Hepatocyte (in vitro differentiated cells): ENCODE results near the gene RMP24.
"Not testable (repeated sequence)": the region's sequence is repeated elsewhere in the genome, so short reads cannot be mapped to it uniquely, and the experiment has no call there.

Source experiments
- DNase-seq: peaks from one replicate; pipeline ENCODE4 v3.0.0-alpha.2; 2016; ENCODE audit warnings: low spot score
- H2AFZ ChIP-seq: fragments of 200-600 bp; sonication (generic); 2 replicates; pipeline ENCODE4 v1.6.0; 2016; ENCODE audit warnings: antibody characterized with exemption, mild to moderate bottlenecking
- H3K27ac ChIP-seq: fragments of 200-600 bp; sonication (generic); 2 replicates; pipeline ENCODE4 v1.5.1; 2016; ENCODE audit warnings: mild to moderate bottlenecking
- H3K27me3 ChIP-seq: fragments of 200-600 bp; sonication (generic); 2 replicates; pipeline ENCODE4 v1.6.1; 2016
- H3K36me3 ChIP-seq: fragments of 200-600 bp; sonication (generic); replicated peaks from 2 replicates; pipeline ENCODE4 v1.5.1; 2016; ENCODE audit warnings: low read depth; ENCODE audit not compliant: insufficient read depth
- H3K4me1 ChIP-seq: fragments of 200-600 bp; sonication (generic); 2 replicates; pipeline ENCODE4 v1.5.1; 2016; ENCODE audit warnings: mild to moderate bottlenecking, moderate library complexity; ENCODE audit not compliant: insufficient read depth
- H3K4me2 ChIP-seq: fragments of 200-600 bp; sonication (generic); 2 replicates; pipeline ENCODE4 v1.6.0; 2016
- H3K4me3 ChIP-seq: fragments of 200-600 bp; sonication (generic); 2 replicates; pipeline ENCODE4 v1.5.1; 2016; ENCODE audit warnings: mild to moderate bottlenecking
- H3K79me2 ChIP-seq: fragments of 200-600 bp; sonication (generic); 2 replicates; pipeline ENCODE4 v1.6.0; 2017; ENCODE audit warnings: mild to moderate bottlenecking
- H3K9me2 ChIP-seq: fragments of 200-600 bp; sonication (generic); replicated peaks from 2 replicates; pipeline ENCODE4 v1.6.0; 2017; ENCODE audit warnings: mild to moderate bottlenecking; ENCODE audit not compliant: insufficient read depth
- H3K9me3 ChIP-seq: fragments of 200-600 bp; sonication (generic); 2 replicates; pipeline ENCODE4 v1.5.1; 2016; ENCODE audit warnings: low read depth, mild to moderate bottlenecking
- H4K20me1 ChIP-seq: fragments of 200-600 bp; sonication (generic); 2 replicates; pipeline ENCODE4 v1.6.0; 2016; ENCODE audit warnings: mild to moderate bottlenecking; ENCODE audit not compliant: insufficient read depth, poor library complexity, severe bottlenecking
- CTCF ChIP-seq: fragments of 200-600 bp; sonication (generic); IDR thresholded peaks from 2 replicates; pipeline ENCODE4 v1.5.1; 2016; ENCODE audit warnings: antibody characterized with exemption, mild to moderate bottlenecking; ENCODE audit not compliant: poor library complexity
- EZH2 ChIP-seq: fragments of 200-600 bp; sonication (generic); IDR thresholded peaks from 2 replicates; pipeline ENCODE4 v1.6.1; 2016; ENCODE audit warnings: antibody characterized with exemption, mild to moderate bottlenecking, borderline replicate concordance
- EZH2phosphoT487 ChIP-seq: fragments of 200-600 bp; sonication (generic); IDR thresholded peaks from one replicate; pipeline ENCODE4 v1.6.1; 2018; ENCODE audit warnings: antibody characterized with exemption, mild to moderate bottlenecking, low read depth, moderate library complexity; ENCODE audit not compliant: unreplicated experiment, severe bottlenecking
- WGBS: methylation state at CpG from one replicate; pipeline ENCODE4 v1.1.6; 2016; ENCODE audit warnings: low lambda C conversion rate; ENCODE audit errors: missing lambda C conversion rate; 5-methylcytosine and 5-hydroxymethylcytosine counted together

Gene RMP24

GRCh38 chr18:35953688-35954087 lies 18.8 kb upstream of the RMP24 start:
- H3K4me2 ChIP-seq, result no peak overlapping the region
- H3K79me2 ChIP-seq, result no peaks in the 10 kb centered on the region
- H3K4me3 ChIP-seq, result no peak overlapping the region
- TF ChIP-seq CTCF, result no peak
- H3K9me2 ChIP-seq, result no peaks in the 10 kb centered on the region
- WGBS, result 90% methylated on average over 1 of the region's 1 CpG
- DNase-seq, result no peak
- H2AFZ ChIP-seq, result no peak overlapping the region
- H4K20me1 ChIP-seq, result no peaks in the 10 kb centered on the region
- H3K27me3 ChIP-seq, result peaks cover 6% of the 10 kb centered on the region
- H3K4me1 ChIP-seq, result peaks cover 4% of the 10 kb centered on the region
- H3K27ac ChIP-seq, result no peak overlapping the region
- no peaks in the 10 kb centered on the region for H3K36me3 ChIP-seq
- no peaks in the 10 kb centered on the region for H3K9me3 ChIP-seq

- Histone ChIP-seq H3K4me3 (no peak overlapping the region), H3K9me3 (no peaks in the 10 kb centered on the region), H3K4me2 (no peak overlapping the region), H4K20me1 (no peaks in the 10 kb centered on the region), H3K27ac (no peak overlapping the region), H3K27me3 (no peaks in the 10 kb centered on the region), H3K9me2 (no peaks in the 10 kb centered on the region), H3K4me1 (no peaks in the 10 kb centered on the region), H2AFZ (no peak overlapping the region), H3K79me2 (no peaks in the 10 kb centered on the region), H3K36me3 (no peaks in the 10 kb centered on the region)
- 89% methylated on average over 3 of the region's 3 CpGs for WGBS
- TF ChIP-seq EZH2phosphoT487 (no peak), EZH2 (no peak), CTCF (no peak)
- DNase-seq, result no peak
Observed at GRCh38 chr18:35956226-35956625, 16.3 kb upstream of the RMP24 start.

- Histone ChIP-seq H3K4me3 (no peak overlapping the region), H3K79me2 (no peaks in the 10 kb centered on the region), H4K20me1 (no peaks in the 10 kb centered on the region), H3K4me2 (no peak overlapping the region), H3K9me2 (no peaks in the 10 kb centered on the region), H3K27me3 (no peaks in the 10 kb centered on the region), H3K4me1 (no peaks in the 10 kb centered on the region), H3K36me3 (no peaks in the 10 kb centered on the region), H3K27ac (no peak overlapping the region), H3K9me3 (no peaks in the 10 kb centered on the region), H2AFZ (no peak overlapping the region)
- TF ChIP-seq CTCF (no peak), EZH2phosphoT487 (no peak), EZH2 (no peak)
- 98% methylated on average over 2 of the region's 2 CpGs for WGBS
- DNase-seq, result no peak
Observed at GRCh38 chr18:35962320-35962719, 10.2 kb upstream of the RMP24 start.

- no peaks in the 10 kb centered on the region for H3K27me3 ChIP-seq
- H3K27ac ChIP-seq, result no peak overlapping the region
- no peak for DNase-seq
- no peak overlapping the region for H3K4me2 ChIP-seq
- H3K4me1 ChIP-seq, result no peaks in the 10 kb centered on the region
- TF ChIP-seq EZH2, result no peak
- no peak for TF ChIP-seq CTCF
- no peak for TF ChIP-seq EZH2phosphoT487
- no peak overlapping the region for H3K4me3 ChIP-seq
- no peaks in the 10 kb centered on the region for H3K36me3 ChIP-seq
- H3K9me3 ChIP-seq, result no peaks in the 10 kb centered on the region
- no peak overlapping the region for H2AFZ ChIP-seq
- no peaks in the 10 kb centered on the region for H4K20me1 ChIP-seq
- no peaks in the 10 kb centered on the region for H3K79me2 ChIP-seq
- no peaks in the 10 kb centered on the region for H3K9me2 ChIP-seq
Observed at GRCh38 chr18:35964319-35964718, 8.2 kb upstream of the RMP24 start.

- not testable (repeated sequence) for H3K36me3 ChIP-seq, H4K20me1 ChIP-seq, H3K9me3 ChIP-seq, H3K27me3 ChIP-seq, H3K4me3 ChIP-seq, H3K9me2 ChIP-seq, H2AFZ ChIP-seq, H3K27ac ChIP-seq, H3K79me2 ChIP-seq, H3K4me2 ChIP-seq, DNase-seq, H3K4me1 ChIP-seq
- WGBS, result 75% methylated on average over 4 of the region's 4 CpGs
Observed at GRCh38 chr18:35967866-35968265, 4.6 kb upstream of the RMP24 start.
